ENCODE results near the gene HLA-DOB.

Gene HLA-DOB

GRCh38 chr6:32799740-32800139 is 17.1 kb downstream of the HLA-DOB start:
- no peak overlapping the region for H3K4me3 ChIP-seq (ENCODE audit: low read depth, low read length)
- TF ChIP-seq MYC (IDR thresholded peaks at IDR 0.05; ENCODE audit: low read depth, low read length) (no peak), CTCF (IDR thresholded peaks at IDR 0.05; ENCODE audit: low read depth, low read length) (no peak), MAX (IDR thresholded peaks at IDR 0.05; ENCODE audit: low read depth, low read length) (no peak), POLR2A (IDR thresholded peaks at IDR 0.05; ENCODE audit: extremely low read depth, insufficient read length) (no peak)
- no peak for DNase-seq (ENCODE audit: low read depth)

- H3K4me3 ChIP-seq (ENCODE audit: low read depth, low read length): no peak overlapping the region
- no peak for DNase-seq (ENCODE audit: low read depth)
- TF ChIP-seq MAX (IDR thresholded peaks at IDR 0.05; ENCODE audit: low read depth, low read length) (no peak), POLR2A (IDR thresholded peaks at IDR 0.05; ENCODE audit: extremely low read depth, insufficient read length) (no peak), MYC (IDR thresholded peaks at IDR 0.05; ENCODE audit: low read depth, low read length) (no peak), CTCF (IDR thresholded peaks at IDR 0.05; ENCODE audit: low read depth, low read length) (no peak)
These were observed 17.6 kb downstream of the HLA-DOB start for GRCh38 chr6:32799168-32799567.

GRCh38 chr6:32796848-32797776 is 19.7 kb downstream of the HLA-DOB start:
- TF ChIP-seq MYC (IDR thresholded peaks at IDR 0.05; ENCODE audit: low read depth, low read length): no peak
- TF ChIP-seq CTCF (IDR thresholded peaks at IDR 0.05; ENCODE audit: low read depth, low read length): peak; percentile 65
- DNase-seq (ENCODE audit: low read depth): peak; percentile 78
- H3K4me3 ChIP-seq (ENCODE audit: low read depth, low read length): peak overlapping the region; percentile 9

GRCh38 chr6:32794510-32794909 is 22.3 kb downstream of the HLA-DOB start:
- no peak overlapping the region for H3K4me3 ChIP-seq (ENCODE audit: low read depth, low read length)
- peak; percentile 49 for DNase-seq (ENCODE audit: low read depth)
- TF ChIP-seq MYC (IDR thresholded peaks at IDR 0.05; ENCODE audit: low read depth, low read length) (no peak), CTCF (IDR thresholded peaks at IDR 0.05; ENCODE audit: low read depth, low read length) (no peak), POLR2A (IDR thresholded peaks at IDR 0.05; ENCODE audit: extremely low read depth, insufficient read length) (no peak)

- TF ChIP-seq MAX (IDR thresholded peaks at IDR 0.05; ENCODE audit: low read depth, low read length) (no peak), MYC (IDR thresholded peaks at IDR 0.05; ENCODE audit: low read depth, low read length) (no peak), CTCF (IDR thresholded peaks at IDR 0.05; ENCODE audit: low read depth, low read length) (no peak), POLR2A (IDR thresholded peaks at IDR 0.05; ENCODE audit: extremely low read depth, insufficient read length) (no peak)
- DNase-seq (ENCODE audit: low read depth): no peak
- H3K4me3 ChIP-seq (ENCODE audit: low read depth, low read length): no peak overlapping the region
These were observed 23.8 kb downstream of the HLA-DOB start for GRCh38 chr6:32792901-32793435.
